ENCODE data around the gene CEACAM3.

DNA sequence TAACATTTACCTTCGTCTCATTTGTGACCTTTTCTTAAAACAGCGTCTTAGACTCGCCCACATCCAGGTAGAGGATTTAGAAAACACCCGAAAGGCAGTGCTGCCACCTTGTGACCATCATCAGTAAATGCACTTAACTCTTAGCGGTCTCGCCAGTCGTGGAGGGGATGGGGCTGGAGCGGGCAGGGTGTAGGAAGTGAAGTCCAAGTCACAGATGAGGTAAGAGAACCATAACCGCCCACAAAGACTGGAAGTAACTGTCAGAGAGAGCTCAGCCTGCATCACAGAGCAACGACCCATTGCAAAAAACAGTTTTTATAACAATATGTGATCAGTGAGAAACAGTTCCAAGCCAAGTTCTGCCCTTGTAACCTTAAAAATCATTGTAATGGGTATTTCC is 10.7 kb upstream of the CEACAM3 start:
- TF ChIP-seq, protein P1, sequence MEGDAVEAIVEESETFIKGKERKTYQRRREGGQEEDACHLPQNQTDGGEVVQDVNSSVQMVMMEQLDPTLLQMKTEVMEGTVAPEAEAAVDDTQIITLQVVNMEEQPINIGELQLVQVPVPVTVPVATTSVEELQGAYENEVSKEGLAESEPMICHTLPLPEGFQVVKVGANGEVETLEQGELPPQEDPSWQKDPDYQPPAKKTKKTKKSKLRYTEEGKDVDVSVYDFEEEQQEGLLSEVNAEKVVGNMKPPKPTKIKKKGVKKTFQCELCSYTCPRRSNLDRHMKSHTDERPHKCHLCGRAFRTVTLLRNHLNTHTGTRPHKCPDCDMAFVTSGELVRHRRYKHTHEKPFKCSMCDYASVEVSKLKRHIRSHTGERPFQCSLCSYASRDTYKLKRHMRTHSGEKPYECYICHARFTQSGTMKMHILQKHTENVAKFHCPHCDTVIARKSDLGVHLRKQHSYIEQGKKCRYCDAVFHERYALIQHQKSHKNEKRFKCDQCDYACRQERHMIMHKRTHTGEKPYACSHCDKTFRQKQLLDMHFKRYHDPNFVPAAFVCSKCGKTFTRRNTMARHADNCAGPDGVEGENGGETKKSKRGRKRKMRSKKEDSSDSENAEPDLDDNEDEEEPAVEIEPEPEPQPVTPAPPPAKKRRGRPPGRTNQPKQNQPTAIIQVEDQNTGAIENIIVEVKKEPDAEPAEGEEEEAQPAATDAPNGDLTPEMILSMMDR (IDR thresholded peaks at IDR 0.05; ENCODE audit: low read length): peak; percentile 77
- no peak for TF ChIP-seq EZH2phosphoT487 (IDR thresholded peaks at IDR 0.05; ENCODE audit: low read length)

All from MM.1S (cell line).